Mucosa of descending colon (tissue), 3 donors: Measurements from ENCODE around the gene DOC2A. TPM values are rescaled to one million over a fixed set of nuclear protein-coding genes. Genes with fewer than 3 reads are reported as not detected.
A peak's percentile ranks its signal among the peaks of the same experiment; 100 is the strongest.

Experiments
- ATAC-seq: fragments of 200-7000 bp; cut with Tn5 transposase; one replicate; pipeline ENCODE4 v1.9.1; 2020; ENCODE audit warnings: mild to moderate bottlenecking, moderate library complexity
- DNase-seq, 3 donors: peaks; one replicate each; pipeline ENCODE4 v3.0.0-alpha.2; 2020
- H3K36me3 ChIP-seq: fragments of 200-600 bp; one replicate; pipeline ENCODE4 v1.8.0; 2021; ENCODE audit warnings: low read depth, mild to moderate bottlenecking
- H3K4me1 ChIP-seq: fragments of 200-600 bp; one replicate; pipeline ENCODE4 v1.8.0; 2021; ENCODE audit warnings: low read depth, mild to moderate bottlenecking
- H3K4me3 ChIP-seq: fragments of 200-600 bp; one replicate; pipeline ENCODE4 v1.8.0; 2021; ENCODE audit warnings: mild to moderate bottlenecking
- H3K9me3 ChIP-seq: fragments of 200-600 bp; one replicate; pipeline ENCODE4 v1.8.0; 2021; ENCODE audit warnings: mild to moderate bottlenecking
- CTCF ChIP-seq: fragments of 200-600 bp; IDR thresholded peaks from one replicate; pipeline ENCODE4 v1.8.0; 2022; ENCODE audit warnings: antibody characterized with exemption, mild to moderate bottlenecking
- intact Hi-C, 2 donors: fragments of 100-400 bp; cut with DNase I in 1 of 2; cut with micrococcal nuclease in 1 of 2; formaldehyde crosslinking; loops; one replicate each; pipeline versions ENCODE4 v1.11.0 to v1.11.1; 2022; cut with DNase I, micrococcal nuclease
- total RNA-seq, 3 donors: library from RNA; stranded (reverse); fragmentation: NEBNext Ultra II Directional in 2 of 3; extraction: Animal tissue kit (Norgen Biotek cat#: 25700) in 2 of 3; gene quantifications; one replicate each; pipeline versions ENCODE4 v1.2.1 to v1.2.4, GENCODE V29; 2021 to 2023
- donor health status: DM: no; HTN: no; CAD: no; lungs with moderate emphysema.
- donor health status: DM: no; HTN: no; CAD: no.
- donor health status: DM: no; HTN: yes; CAD: no.

The DOC2A gene
- total RNA-seq, 3 donors from 2014 or later = 5.2 to 16.8 (median 7.5) TPM

- Histone ChIP-seq H3K4me1 (peaks cover 3% of the 10 kb centered on the region), H3K36me3 (peaks cover 27% of the 10 kb centered on the region), H3K9me3 (no peaks in the 10 kb centered on the region), H3K4me3 (no peak overlapping the region)
- intact Hi-C loops = no loop called here
- no peak for TF ChIP-seq CTCF
- ATAC-seq = no peak
- peak in 1 of 3 donors; percentile 15 for DNase-seq
These were observed 23.9 kb downstream of the DOC2A start for GRCh38 chr16:29986931-29987330.

- intact Hi-C loops = no loop called here
- Histone ChIP-seq H3K4me1 (peaks cover 3% of the 10 kb centered on the region), H3K4me3 (no peak overlapping the region), H3K36me3 (peaks cover 27% of the 10 kb centered on the region), H3K9me3 (no peaks in the 10 kb centered on the region)
- DNase-seq (peak in 1 of 3 donors; percentile 16), ATAC-seq (no peak)
- TF ChIP-seq CTCF = no peak
These were observed 24.6 kb downstream of the DOC2A start for GRCh38 chr16:29986231-29986630.

- peak in 1 of 3 donors; percentile 14 for DNase-seq
- TF ChIP-seq CTCF = no peak
- H3K4me1 ChIP-seq = no peaks in the 10 kb centered on the region
- peaks cover 27% of the 10 kb centered on the region for H3K36me3 ChIP-seq
- intact Hi-C loops = no loop called here
- H3K4me3 ChIP-seq = no peak overlapping the region
- H3K9me3 ChIP-seq = no peaks in the 10 kb centered on the region
- no peak for ATAC-seq
These were observed 25.5 kb downstream of the DOC2A start for GRCh38 chr16:29985271-29985811.

GRCh38 chr16:29984764-29985147, 26.1 kb downstream of the DOC2A start:
- DNase-seq = no peak
- Histone ChIP-seq H3K36me3 (peaks cover 27% of the 10 kb centered on the region), H3K4me3 (no peak overlapping the region), H3K4me1 (no peaks in the 10 kb centered on the region), H3K9me3 (no peaks in the 10 kb centered on the region)
- intact Hi-C loops = no loop called here
- no peak for ATAC-seq
- TF ChIP-seq CTCF = no peak

GRCh38 chr16:29984137-29984763, 26.6 kb downstream of the DOC2A start:
- Histone ChIP-seq H3K36me3 (peaks cover 27% of the 10 kb centered on the region), H3K4me1 (no peaks in the 10 kb centered on the region), H3K4me3 (no peak overlapping the region), H3K9me3 (no peaks in the 10 kb centered on the region)
- TF ChIP-seq CTCF = no peak
- ATAC-seq (no peak), DNase-seq (no peak)
- intact Hi-C loops = no loop called here
